Glutamatergic neuron (in vitro differentiated cells): ENCODE results near the gene ARHGAP42. TPM values are rescaled to one million over a fixed set of nuclear protein-coding genes. Genes with fewer than 3 reads are reported as not detected.

Experiments
- DNase-seq: peaks from one replicate; pipeline ENCODE4 v3.0.0; 2022
- H3K27ac Mint-ChIP-seq: one replicate; pipeline ENCODE4 v1.8.0; 2020; ENCODE audit warnings: mild to moderate bottlenecking, mixed read lengths, inconsistent platforms; ENCODE audit not compliant: unreplicated experiment
- H3K27me3 Mint-ChIP-seq: one replicate; pipeline ENCODE4 v1.8.0; 2020; ENCODE audit warnings: mild to moderate bottlenecking, moderate library complexity, mixed read lengths, inconsistent platforms; ENCODE audit not compliant: unreplicated experiment
- H3K36me3 Mint-ChIP-seq: one replicate; pipeline ENCODE4 v1.8.0; 2020; ENCODE audit warnings: mild to moderate bottlenecking, mixed read lengths, inconsistent platforms; ENCODE audit not compliant: unreplicated experiment
- H3K4me1 Mint-ChIP-seq: one replicate; pipeline ENCODE4 v1.8.0; 2020; ENCODE audit warnings: mild to moderate bottlenecking, low read depth, mixed read lengths, inconsistent platforms; ENCODE audit not compliant: unreplicated experiment
- H3K4me3 Mint-ChIP-seq: one replicate; pipeline ENCODE4 v1.8.0; 2020; ENCODE audit warnings: mild to moderate bottlenecking, mixed read lengths, inconsistent platforms; ENCODE audit not compliant: unreplicated experiment
- H3K9me3 Mint-ChIP-seq: one replicate; pipeline ENCODE4 v1.8.0; 2020; ENCODE audit warnings: mild to moderate bottlenecking, moderate library complexity, mixed read lengths, inconsistent platforms; ENCODE audit not compliant: unreplicated experiment
- total RNA-seq: library from RNA; stranded (reverse); fragmentation: NEBNext Ultra II Directional; extraction: Animal tissue kit (Norgen Biotek cat#: 25700); gene quantifications from one replicate; pipeline ENCODE4 v1.2.1, GENCODE V29; 2021; ENCODE audit not compliant: unreplicated experiment
- TF ChIP-seq, protein P1 (sequence below): fragments of 200-600 bp; sonication (generic); IDR thresholded peaks from one replicate; pipeline ENCODE4 v1.5.0; 2021; ENCODE audit not compliant: partially characterized antibody, unreplicated experiment

ARHGAP42 gene
- total RNA-seq, 1 donor from 2014 or later = 21.4 TPM

DNA sequence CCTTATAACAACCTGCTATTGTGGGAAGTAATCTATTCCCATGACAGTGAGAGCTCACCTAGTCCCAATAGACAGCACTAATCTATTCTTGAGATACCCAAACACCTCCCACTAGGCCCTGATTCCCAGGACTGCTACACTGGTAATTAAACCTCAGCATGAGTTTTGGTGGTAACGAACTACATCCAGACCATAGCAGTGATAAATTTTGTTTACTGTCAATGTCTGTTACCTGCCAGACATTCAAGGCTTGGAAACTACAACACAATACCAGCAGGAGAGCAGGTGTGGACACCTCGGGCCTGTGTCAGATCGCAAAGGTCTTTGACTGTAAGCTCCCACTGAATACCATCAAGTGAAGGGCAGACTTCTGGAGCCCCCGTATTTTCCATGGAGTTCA is 187.1 kb downstream of the ARHGAP42 start:
- Mint-ChIP-seq H3K9me3 (peaks cover 2% of the 10 kb centered on the region), H3K27ac (no peak overlapping the region), H3K27me3 (no peaks in the 10 kb centered on the region), H3K4me3 (no peak overlapping the region), H3K4me1 (peaks cover 9% of the 10 kb centered on the region), H3K36me3 (no peaks in the 10 kb centered on the region)
- no peak for DNase-seq
- TF ChIP-seq, protein P1, sequence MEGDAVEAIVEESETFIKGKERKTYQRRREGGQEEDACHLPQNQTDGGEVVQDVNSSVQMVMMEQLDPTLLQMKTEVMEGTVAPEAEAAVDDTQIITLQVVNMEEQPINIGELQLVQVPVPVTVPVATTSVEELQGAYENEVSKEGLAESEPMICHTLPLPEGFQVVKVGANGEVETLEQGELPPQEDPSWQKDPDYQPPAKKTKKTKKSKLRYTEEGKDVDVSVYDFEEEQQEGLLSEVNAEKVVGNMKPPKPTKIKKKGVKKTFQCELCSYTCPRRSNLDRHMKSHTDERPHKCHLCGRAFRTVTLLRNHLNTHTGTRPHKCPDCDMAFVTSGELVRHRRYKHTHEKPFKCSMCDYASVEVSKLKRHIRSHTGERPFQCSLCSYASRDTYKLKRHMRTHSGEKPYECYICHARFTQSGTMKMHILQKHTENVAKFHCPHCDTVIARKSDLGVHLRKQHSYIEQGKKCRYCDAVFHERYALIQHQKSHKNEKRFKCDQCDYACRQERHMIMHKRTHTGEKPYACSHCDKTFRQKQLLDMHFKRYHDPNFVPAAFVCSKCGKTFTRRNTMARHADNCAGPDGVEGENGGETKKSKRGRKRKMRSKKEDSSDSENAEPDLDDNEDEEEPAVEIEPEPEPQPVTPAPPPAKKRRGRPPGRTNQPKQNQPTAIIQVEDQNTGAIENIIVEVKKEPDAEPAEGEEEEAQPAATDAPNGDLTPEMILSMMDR = no peak

DNA sequence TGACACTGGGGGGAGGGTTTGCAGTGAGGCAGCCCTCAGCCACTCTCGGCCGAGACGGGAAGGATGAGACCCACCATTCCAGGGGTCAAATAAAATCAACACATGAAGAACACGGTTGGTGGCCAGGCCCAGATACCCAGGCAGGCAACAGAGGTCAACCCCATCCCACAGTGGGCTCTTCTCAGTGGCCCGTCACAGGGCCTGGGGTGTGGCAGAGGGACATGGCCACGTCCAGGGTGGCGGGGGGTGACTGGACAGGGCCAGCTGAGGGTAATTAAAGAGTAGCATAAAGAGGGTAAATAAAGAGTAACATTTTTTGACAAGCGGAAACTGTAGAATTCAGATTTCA is 188.4 kb downstream of the ARHGAP42 start:
- H3K27me3 Mint-ChIP-seq = no peaks in the 10 kb centered on the region
- TF ChIP-seq, protein P1 = no peak
- H3K36me3 Mint-ChIP-seq = no peaks in the 10 kb centered on the region
- no peak overlapping the region for H3K27ac Mint-ChIP-seq
- no peak for DNase-seq
- H3K4me3 Mint-ChIP-seq = no peak overlapping the region
- peaks cover 2% of the 10 kb centered on the region for H3K9me3 Mint-ChIP-seq
- peaks cover 9% of the 10 kb centered on the region for H3K4me1 Mint-ChIP-seq

DNA sequence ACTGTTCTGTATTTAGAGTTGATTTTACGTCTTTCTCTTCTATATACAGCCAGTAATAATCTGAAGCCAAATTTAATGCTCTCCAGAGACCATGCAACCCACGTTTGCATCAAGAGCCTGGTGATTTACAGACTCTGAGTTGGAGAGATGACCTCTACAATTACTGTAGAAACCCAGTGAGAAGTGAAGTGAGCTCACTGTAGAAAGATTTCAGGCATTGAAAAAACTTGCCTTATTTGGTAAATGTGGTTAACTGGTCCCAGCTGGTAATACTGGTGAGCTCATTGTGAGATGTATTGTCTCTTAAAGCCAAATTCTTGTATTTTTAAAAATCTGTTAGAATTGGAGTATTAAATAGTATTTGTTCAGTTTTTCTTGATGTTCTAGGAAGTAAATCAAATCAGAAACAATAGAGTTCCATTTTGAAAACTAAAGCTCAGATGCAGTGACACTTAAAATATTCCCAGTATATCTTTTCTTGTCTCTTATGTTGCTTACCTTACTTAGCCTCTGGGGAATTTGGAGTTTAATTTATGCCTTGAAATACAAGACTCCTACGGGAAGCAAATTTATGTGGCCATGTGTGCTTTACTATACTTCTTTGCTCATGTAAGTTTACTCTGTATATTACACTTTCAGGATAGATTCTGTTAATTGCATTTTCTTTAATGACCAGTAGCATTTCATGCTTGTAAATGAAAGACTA is 189.9 kb downstream of the ARHGAP42 start:
- Mint-ChIP-seq H3K9me3 (peaks cover 4% of the 10 kb centered on the region), H3K4me1 (peaks cover 9% of the 10 kb centered on the region), H3K36me3 (peaks cover 9% of the 10 kb centered on the region), H3K4me3 (peak overlapping the region; percentile 21), H3K27ac (peak overlapping the region; percentile 7), H3K27me3 (no peaks in the 10 kb centered on the region)
- no peak for DNase-seq
- TF ChIP-seq, protein P1 = no peak

DNA sequence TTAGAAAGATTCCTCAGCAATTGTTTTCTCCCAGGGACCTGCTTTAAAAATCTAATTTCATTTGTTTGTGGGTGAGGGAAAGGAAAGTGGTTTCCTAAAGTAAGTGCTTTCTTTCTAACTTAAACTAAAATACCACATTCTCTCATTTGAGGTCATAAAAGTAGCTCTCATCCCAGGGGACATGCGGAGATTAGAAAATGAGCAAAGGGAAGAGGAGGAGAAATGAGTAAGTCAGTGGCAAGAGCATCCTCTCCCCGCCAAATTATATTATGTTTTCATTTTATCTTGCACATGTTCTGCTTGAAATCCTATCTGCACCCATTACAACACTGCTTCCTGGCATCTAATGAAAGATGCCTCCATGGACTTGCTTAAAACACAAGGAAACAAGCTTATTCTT is 191.4 kb downstream of the ARHGAP42 start:
- H3K4me1 Mint-ChIP-seq = peaks cover 9% of the 10 kb centered on the region
- peaks cover 9% of the 10 kb centered on the region for H3K36me3 Mint-ChIP-seq
- TF ChIP-seq, protein P1 = no peak
- no peak for DNase-seq
- peaks cover 4% of the 10 kb centered on the region for H3K9me3 Mint-ChIP-seq
- H3K27ac Mint-ChIP-seq = no peak overlapping the region
- H3K27me3 Mint-ChIP-seq = no peaks in the 10 kb centered on the region
- no peak overlapping the region for H3K4me3 Mint-ChIP-seq

DNA sequence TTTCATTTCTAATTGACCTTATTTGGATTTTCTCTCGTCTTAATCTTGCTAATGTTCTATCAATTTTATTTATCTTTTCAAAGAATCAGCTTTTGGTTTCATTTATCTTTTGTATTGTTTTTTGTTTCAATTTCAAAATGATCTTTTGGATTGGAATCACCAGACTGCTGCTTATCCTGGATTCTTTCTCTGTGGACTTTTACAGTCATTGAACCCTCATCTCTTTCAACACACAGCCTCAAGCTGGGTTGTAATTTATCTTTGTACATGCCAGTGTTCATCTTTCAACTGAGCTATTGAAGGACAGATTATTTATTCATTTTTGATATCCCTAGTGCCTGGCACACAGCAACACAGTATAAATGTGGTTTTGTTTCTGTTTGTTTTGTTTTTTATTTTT is 195.9 kb downstream of the ARHGAP42 start:
- DNase-seq = no peak
- Mint-ChIP-seq H3K9me3 (peaks cover 2% of the 10 kb centered on the region), H3K27ac (no peak overlapping the region), H3K36me3 (peaks cover 9% of the 10 kb centered on the region), H3K4me3 (no peak overlapping the region), H3K4me1 (peaks cover 12% of the 10 kb centered on the region), H3K27me3 (no peaks in the 10 kb centered on the region)
- TF ChIP-seq, protein P1 = no peak
